Mucosa of rectum (tissue), 2 donors: Measurements from ENCODE around the gene LEO1.

Experiments
- H3K27ac ChIP-seq, 2 donors: one replicate each; pipeline ENCODE4 v1.7.0; 2013; ENCODE audit warnings: inconsistent platforms in 2 of 2, low read depth in 2 of 2, low read length in 2 of 2
- H3K27me3 ChIP-seq, 2 donors: one replicate each; pipeline ENCODE4 v1.7.0; 2013; ENCODE audit warnings: low read length in 2 of 2; ENCODE audit not compliant: control insufficient read depth in 2 of 2, insufficient read depth in 2 of 2
- H3K36me3 ChIP-seq, 2 donors: one replicate each; pipeline ENCODE4 v1.7.0; 2013; ENCODE audit warnings: low read length in 2 of 2; ENCODE audit not compliant: control insufficient read depth in 2 of 2, insufficient read depth in 2 of 2
- H3K4me1 ChIP-seq, 2 donors: one replicate each; pipeline ENCODE4 v1.7.0; 2013; ENCODE audit warnings: low read length in 2 of 2, mild to moderate bottlenecking in 1 of 2; ENCODE audit not compliant: control insufficient read depth in 2 of 2, insufficient read depth in 2 of 2
- H3K4me3 ChIP-seq, 2 donors: one replicate each; pipeline ENCODE4 v1.7.0; 2013; ENCODE audit warnings: low read length in 2 of 2
- H3K9ac ChIP-seq, 2 donors: one replicate each; pipeline ENCODE4 v1.7.0; 2013; ENCODE audit warnings: low read length in 2 of 2, low read depth in 1 of 2, mild to moderate bottlenecking in 1 of 2
- H3K9me3 ChIP-seq, 2 donors: one replicate each; pipeline ENCODE4 v1.7.0; 2013; ENCODE audit warnings: low read length in 2 of 2; ENCODE audit not compliant: control insufficient read depth in 2 of 2
- donor health status: healthy.
- donor health status: Normal muscosa, but diverticular disease.

Gene LEO1

DNA sequence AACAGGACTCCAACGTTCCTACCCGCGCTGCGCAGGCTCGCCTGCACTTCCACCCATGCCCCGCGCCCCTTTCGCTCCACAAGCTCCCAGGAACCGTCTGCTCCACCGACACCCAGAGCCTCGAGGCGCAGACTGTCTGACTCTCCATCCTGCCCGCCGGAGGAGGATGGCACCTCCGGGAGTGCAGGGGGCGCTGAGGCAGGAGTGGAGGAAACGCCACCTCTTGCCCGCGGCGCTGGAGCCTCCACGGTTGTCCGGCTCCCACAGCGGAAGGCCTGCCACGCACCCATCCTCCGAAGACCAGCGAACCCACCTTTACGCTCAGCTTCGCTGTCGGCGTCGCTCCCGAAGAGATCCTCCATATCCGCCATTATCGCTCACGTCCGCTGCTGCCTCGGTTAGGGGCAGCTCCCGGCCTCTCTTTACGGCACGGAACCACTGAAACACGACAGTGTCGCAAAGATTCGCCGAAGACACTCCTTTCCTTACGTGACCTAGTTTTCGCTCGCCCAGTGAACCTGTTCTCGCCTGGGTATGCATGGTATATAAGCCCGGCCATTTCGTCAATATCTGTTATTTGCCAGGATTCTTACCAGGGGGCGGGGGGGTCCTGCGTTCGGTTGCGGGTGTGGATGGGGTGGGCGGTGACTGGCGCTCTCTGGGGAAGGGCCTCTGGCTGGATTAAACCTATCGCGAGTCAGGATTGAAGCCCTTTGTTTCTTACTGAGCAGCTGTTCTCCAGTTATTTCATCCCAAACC is at the start of gene LEO1:
TSS of gene LEO1 (minus strand) at position 404 of the 759 bp plus-strand sequence. CDS start at position 371, 33 bp downstream.
- H3K27me3 ChIP-seq = no peaks in the 10 kb centered on the region
- H3K9me3 ChIP-seq = no peaks in the 10 kb centered on the region
- H3K4me1 ChIP-seq = peaks cover 9 to 10% of the 10 kb centered on the region in 2 donors
- H3K9ac ChIP-seq = peak within 1 kb of the TSS; percentile 78 to 94
- peak within 1 kb of the TSS; percentile 88 to 89 for H3K4me3 ChIP-seq
- no peaks in the 10 kb centered on the region for H3K36me3 ChIP-seq
- H3K27ac ChIP-seq = peak within 1 kb of the TSS; percentile 89

DNA sequence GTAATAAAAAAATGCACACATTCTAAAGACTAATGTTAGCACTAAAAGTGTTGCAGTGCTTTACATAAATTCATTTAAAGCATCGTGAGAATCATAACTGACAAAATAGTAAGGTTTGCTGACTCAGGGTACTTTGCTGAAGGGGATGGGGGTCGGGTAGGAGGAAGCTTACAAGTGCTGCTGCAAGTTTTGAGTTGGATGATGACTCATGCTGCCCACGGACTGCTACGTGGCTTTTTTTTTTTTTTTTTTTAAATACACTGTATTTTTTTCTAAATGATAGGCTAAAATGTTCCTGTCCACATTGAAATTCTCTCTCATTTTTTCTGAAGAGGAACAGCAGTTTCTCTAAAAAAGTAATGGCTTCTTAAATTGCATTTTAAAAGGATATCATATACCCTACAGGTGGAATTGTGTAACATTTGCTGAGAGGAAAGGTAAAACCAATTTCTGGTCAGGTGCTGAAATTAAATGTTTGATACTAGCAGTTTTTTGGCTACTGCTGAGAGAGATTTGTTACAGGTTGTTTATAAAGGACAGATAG is 49.6 kb upstream of the LEO1 start:
- Histone ChIP-seq H3K4me3 (peak overlapping the region; percentile 79 to 96), H3K36me3 (no peaks in the 10 kb centered on the region), H3K27ac (peak overlapping the region; percentile 92 to 95), H3K27me3 (no peaks in the 10 kb centered on the region), H3K9ac (peak overlapping the region; percentile 56 to 95), H3K9me3 (no peaks in the 10 kb centered on the region), H3K4me1 (peaks cover 17 to 20% of the 10 kb centered on the region in 2 donors)

DNA sequence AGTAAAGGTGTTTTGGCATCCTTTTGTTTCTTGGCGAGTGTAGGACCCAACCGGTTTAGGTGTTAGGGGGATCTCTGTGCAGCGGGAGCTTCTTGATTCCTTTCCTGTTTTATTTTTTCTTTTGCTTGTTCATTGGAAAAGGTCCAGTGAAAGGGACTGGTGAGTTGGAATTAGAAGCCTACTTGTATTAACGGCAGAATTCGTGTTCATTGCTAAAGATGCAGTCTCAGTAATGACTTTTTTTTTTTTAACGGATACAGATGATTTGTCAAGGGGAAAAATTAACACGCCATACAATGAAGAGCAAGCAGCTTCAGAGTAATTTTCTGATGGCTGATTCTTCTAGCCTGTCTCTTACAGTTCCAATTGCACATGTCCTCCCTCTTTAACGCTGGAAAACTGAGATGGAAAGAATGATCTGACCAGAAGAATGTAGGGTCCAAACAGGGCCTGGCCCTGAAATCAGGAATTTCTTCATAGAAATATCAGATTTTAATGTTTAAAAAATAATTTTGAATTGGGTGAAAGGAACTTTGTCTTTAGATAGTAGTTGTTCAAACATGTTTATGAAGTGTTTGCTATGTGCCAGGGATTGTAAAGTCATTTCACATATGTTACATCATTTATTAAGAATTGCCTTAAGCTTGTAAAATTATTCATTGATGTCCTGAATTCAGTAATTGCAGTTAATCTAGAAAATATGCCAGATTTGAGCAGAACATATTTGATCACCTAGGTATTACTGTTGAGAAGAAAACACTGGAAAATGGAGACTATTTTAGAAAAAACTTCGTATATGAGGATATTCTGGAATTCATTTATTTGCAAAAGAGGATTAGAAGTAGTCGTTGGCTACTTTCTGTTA is 48.9 kb upstream of the LEO1 start:
- no peaks in the 10 kb centered on the region for H3K27me3 ChIP-seq
- no peaks in the 10 kb centered on the region for H3K9me3 ChIP-seq
- H3K4me3 ChIP-seq = peak overlapping the region; percentile 79 to 96
- peak overlapping the region; percentile 73 to 95 for H3K9ac ChIP-seq
- H3K27ac ChIP-seq = peak overlapping the region; percentile 92 to 95
- no peaks in the 10 kb centered on the region for H3K36me3 ChIP-seq
- peaks cover 17 to 20% of the 10 kb centered on the region in 2 donors for H3K4me1 ChIP-seq

DNA sequence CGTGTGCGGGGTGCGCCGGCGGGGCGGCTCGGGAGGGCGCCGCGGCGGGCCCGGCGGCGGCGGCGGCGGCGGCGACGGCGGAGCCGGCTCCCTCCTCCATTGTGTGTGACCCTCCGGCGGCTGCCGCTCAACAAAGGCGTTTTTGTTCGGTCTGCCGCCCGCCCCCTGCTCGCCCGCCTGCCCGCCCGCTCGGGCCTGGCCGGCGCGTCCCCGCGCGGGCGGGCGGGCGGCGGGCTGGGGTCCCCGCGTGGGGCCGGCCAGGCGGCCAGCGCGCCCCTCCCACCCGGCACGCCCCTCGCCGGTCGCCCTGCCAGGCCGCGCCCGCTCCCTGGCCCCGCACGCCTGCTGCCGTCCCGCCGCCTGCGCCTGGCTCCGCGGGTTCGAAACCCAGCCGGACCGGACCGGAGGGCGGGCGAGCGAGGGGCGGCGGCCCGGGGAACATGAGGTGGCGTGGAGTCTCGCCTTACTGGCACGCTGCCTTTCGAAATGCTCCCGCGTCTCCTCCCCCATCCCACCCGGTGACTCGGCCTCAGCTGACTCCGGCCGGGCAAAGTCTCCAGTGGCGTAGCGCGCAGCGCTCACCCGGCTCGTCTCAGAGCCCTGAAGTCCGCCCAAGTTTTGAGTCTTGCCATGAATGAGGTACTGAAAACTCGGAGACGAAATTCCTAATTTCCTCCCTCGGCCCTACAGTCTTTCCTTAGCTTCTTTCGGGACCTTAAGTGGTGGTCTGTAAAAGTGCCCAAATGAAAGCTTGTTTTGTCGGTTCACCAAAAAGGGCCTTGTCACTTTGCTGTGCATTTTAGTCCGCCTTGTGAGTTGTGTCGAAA is 48.0 kb upstream of the LEO1 start:
- H3K9me3 ChIP-seq = no peaks in the 10 kb centered on the region
- peak overlapping the region; percentile 92 to 95 for H3K27ac ChIP-seq
- H3K36me3 ChIP-seq = no peaks in the 10 kb centered on the region
- peak overlapping the region; percentile 81 to 96 for H3K4me3 ChIP-seq
- peak overlapping the region; percentile 73 to 95 for H3K9ac ChIP-seq
- H3K27me3 ChIP-seq = no peaks in the 10 kb centered on the region
- H3K4me1 ChIP-seq = peaks cover 17 to 20% of the 10 kb centered on the region in 2 donors

DNA sequence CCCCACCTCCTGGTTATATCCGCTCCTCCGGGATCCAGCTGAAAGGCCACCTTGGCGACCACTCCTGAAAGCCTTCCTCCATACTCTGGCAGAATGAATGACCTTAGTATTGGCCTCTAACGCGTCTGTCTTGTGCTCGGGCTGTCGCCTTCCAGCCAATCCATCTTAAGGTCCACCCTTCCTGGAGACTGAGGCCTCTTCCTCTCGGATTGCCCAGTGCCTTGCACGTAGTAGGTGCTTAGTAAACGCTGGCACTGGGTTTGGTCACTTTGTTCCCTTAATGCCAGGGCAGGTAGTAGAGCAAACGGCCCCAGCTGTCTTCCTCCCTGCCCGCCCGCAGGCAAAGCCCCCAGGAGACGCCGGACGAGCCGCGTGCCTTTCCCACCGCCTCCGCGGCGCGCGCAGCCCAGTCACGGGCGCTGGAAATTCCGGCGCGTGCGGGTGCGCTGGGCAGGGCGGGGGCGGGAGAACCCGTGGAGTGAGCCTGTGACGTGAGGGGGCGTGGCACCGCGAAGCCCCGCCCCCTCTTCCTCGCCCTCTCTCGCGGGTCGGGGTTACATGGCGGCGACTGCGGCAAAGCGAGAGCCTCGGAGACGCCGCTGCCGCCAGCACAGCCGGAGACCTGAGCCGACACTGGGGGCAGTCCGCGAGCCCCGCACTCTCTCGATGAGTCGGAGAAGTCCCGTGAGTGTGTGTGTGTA is 47.3 kb upstream of the LEO1 start, which contains the start of gene MAPK6:
TSS of gene MAPK6 (plus strand) at position 527 of the 701 bp plus-strand sequence. CDS start 27,242 bp downstream, outside the sequence.
- H3K4me1 ChIP-seq = peaks cover 17 to 20% of the 10 kb centered on the region in 2 donors
- H3K27ac ChIP-seq = peak within 1 kb of the TSS; percentile 92 to 95
- H3K27me3 ChIP-seq = no peaks in the 10 kb centered on the region
- H3K9ac ChIP-seq = peak within 1 kb of the TSS; percentile 81 to 95
- no peaks in the 10 kb centered on the region for H3K9me3 ChIP-seq
- H3K36me3 ChIP-seq = no peaks in the 10 kb centered on the region
- peak within 1 kb of the TSS; percentile 81 to 96 for H3K4me3 ChIP-seq

DNA sequence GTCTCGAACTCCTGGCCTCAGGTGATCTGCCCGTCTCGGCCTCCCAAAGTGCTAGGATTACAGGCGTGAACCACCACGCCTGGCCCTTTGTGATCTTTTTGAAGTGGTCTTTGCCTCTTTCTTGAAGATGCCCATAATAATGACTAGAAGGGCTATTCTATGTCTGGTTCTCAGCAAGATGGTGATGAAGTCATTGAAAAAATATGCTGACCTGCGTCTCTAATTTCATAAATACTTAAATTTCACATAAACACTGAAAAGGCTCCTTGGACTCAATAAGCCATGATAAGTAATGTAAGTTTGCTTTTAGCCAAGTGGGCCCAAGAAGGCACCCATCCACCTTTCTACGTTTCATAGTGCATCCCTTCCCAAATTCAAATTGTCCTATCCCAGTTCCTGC is 46.7 kb upstream of the LEO1 start:
- Histone ChIP-seq H3K9me3 (no peaks in the 10 kb centered on the region), H3K36me3 (no peaks in the 10 kb centered on the region), H3K27ac (no peak overlapping the region), H3K27me3 (no peaks in the 10 kb centered on the region), H3K9ac (peak overlapping the region in 1 of 2 donors; percentile 64), H3K4me3 (peak overlapping the region in 1 of 2 donors; percentile 81), H3K4me1 (peaks cover 17 to 20% of the 10 kb centered on the region in 2 donors)

DNA sequence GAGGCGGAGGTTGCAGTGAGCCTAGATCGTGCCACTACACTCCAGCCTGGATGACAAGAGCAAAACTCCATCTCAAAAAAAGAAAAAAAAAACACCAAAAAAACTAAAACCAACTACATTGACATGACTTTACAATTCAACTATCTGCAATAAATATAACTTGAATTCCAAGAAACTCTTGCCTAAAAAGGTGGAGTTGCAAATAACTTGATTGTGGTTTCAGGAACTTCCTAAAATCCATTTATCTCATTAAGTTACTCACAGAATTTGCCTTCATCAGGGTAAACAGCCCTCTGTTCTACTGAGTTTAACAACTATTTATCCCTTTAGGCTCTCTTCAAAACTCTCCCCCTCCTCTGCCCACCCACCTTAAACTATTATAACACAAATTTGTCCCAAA is 44.7 kb upstream of the LEO1 start:
- H3K27ac ChIP-seq = no peak overlapping the region
- H3K9ac ChIP-seq = no peak overlapping the region
- no peaks in the 10 kb centered on the region for H3K27me3 ChIP-seq
- H3K9me3 ChIP-seq = no peaks in the 10 kb centered on the region
- no peaks in the 10 kb centered on the region for H3K36me3 ChIP-seq
- H3K4me3 ChIP-seq = no peak overlapping the region
- peaks cover 13 to 15% of the 10 kb centered on the region in 2 donors for H3K4me1 ChIP-seq

DNA sequence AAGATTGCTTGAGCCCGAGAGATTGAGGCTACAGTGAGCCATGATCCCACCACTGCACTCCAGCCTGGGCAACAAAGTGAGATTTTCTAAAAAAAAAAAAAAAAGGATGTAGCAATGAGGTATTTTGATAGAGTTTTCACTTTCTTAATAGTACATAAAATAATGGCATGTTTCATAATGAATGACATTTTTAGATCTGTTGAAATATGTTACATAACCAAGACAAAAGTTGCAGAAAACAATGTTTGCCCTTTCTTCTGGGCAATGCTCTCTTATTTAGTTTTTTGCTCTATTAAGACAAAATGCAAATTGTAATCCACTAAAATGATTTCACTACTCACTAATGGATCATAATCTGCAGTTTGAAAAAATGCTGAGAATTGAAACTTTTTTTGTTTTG is 43.0 kb upstream of the LEO1 start:
- H3K4me3 ChIP-seq = no peak overlapping the region
- H3K9ac ChIP-seq = no peak overlapping the region
- H3K27me3 ChIP-seq = no peaks in the 10 kb centered on the region
- H3K36me3 ChIP-seq = no peaks in the 10 kb centered on the region
- no peak overlapping the region for H3K27ac ChIP-seq
- H3K4me1 ChIP-seq = peaks cover 4 to 5% of the 10 kb centered on the region in 2 donors
- H3K9me3 ChIP-seq = no peaks in the 10 kb centered on the region
